Thyroid gland (tissue), 4 donors: Measurements from ENCODE around the gene ZNF490. TPM values are rescaled to one million over a fixed set of nuclear protein-coding genes. Genes with fewer than 3 reads are reported as not detected.
A peak's percentile ranks its signal among the peaks of the same experiment; 100 is the strongest.
"Not testable (repeated sequence)": the region's sequence is repeated elsewhere in the genome, so short reads cannot be mapped to it uniquely, and the experiment has no call there.

Experiments used
- DNase-seq, 2 donors: peaks; one replicate each; pipeline ENCODE4 v3.0.0-alpha.2; 2019
- H3K27ac ChIP-seq, 3 donors: fragments of 200-600 bp; sonication (generic); 1 replicate in 2 of 3; 2 replicates in 1 of 3; pipeline ENCODE4 v1.5.1; 2016 to 2019; ENCODE audit warnings: mild to moderate bottlenecking in 1 of 3, moderate library complexity in 1 of 3
- H3K27me3 ChIP-seq: fragments of 200-600 bp; sonication (generic); one replicate; pipeline ENCODE4 v1.5.1; 2019
- H3K36me3 ChIP-seq, 2 donors: fragments of 200-600 bp; sonication (generic); one replicate each; pipeline ENCODE4 v1.5.1; 2016 to 2019
- H3K4me1 ChIP-seq, 2 donors: fragments of 200-600 bp; sonication (generic); one replicate each; pipeline ENCODE4 v1.5.1; 2017 to 2019
- H3K4me3 ChIP-seq, 3 donors: fragments of 200-600 bp; sonication (generic); replicated peaks in 1 of 3; 1 replicate in 2 of 3; 2 replicates in 1 of 3; pipeline ENCODE4 v1.5.1; 2016; ENCODE audit warnings: mild to moderate bottlenecking in 1 of 3
- H3K9me3 ChIP-seq: fragments of 200-600 bp; sonication (generic); one replicate; pipeline ENCODE4 v1.5.1; 2017
- CTCF ChIP-seq, 6 experiments: fragments of 200-600 bp in 3 of 6; fragments of 450-650 bp in 3 of 6; sonication (generic) in 3 of 6; IDR thresholded peaks; one replicate each; pipeline ENCODE4 v1.5.1; 2016 to 2019; ENCODE audit warnings: antibody characterized with exemption in 6 of 6, mild to moderate bottlenecking in 2 of 6, inconsistent platforms in 1 of 6, moderate library complexity in 1 of 6
- POLR2A ChIP-seq, 2 donors: fragments of 450-650 bp; IDR thresholded peaks; one replicate each; pipeline ENCODE4 v1.6.1; 2017; ENCODE audit warnings: antibody characterized with exemption in 2 of 2, mild to moderate bottlenecking in 2 of 2, moderate library complexity in 1 of 2
- WGBS, 2 donors: methylation state at CpG; one replicate each; pipeline ENCODE4 v1.1.5; 2017; 5-methylcytosine and 5-hydroxymethylcytosine counted together
- intact Hi-C: fragments of 100-400 bp; cut with DNase I; formaldehyde crosslinking; loops from one replicate; pipeline ENCODE4 v1.15.1; 2023
- total RNA-seq, 4 donors: library from RNA; depleted of rRNA; stranded (reverse); fragments of >200 nt; gene quantifications; one replicate each; pipeline ENCODE4 v1.2.3, GENCODE V29; 2016

ZNF490 gene
- total RNA-seq, 4 donors from 2014 or later: 11.3 to 28.9 (median 17.5) TPM

- 96 to 98% methylated on average over 10 of the region's 10 CpGs for WGBS, 2 donors
- TF ChIP-seq CTCF (IDR thresholded peaks at IDR 0.05): no peak
- no peak for TF ChIP-seq POLR2A (IDR thresholded peaks at IDR 0.05)
Measured at GRCh38 chr19:12649941-12650340, 39.3 kb upstream of the ZNF490 start.

GRCh38 chr19:12648088-12648487 lies 37.5 kb upstream of the ZNF490 start:
- peaks cover 14 to 15% of the 10 kb centered on the region in 2 donors for H3K4me1 ChIP-seq
- H3K27ac ChIP-seq: no peak overlapping the region
- DNase-seq: peak; percentile 37 to 42
- intact Hi-C loops: no loop called here
- H3K9me3 ChIP-seq: no peaks in the 10 kb centered on the region
- H3K27me3 ChIP-seq: no peaks in the 10 kb centered on the region
- TF ChIP-seq CTCF (IDR thresholded peaks at IDR 0.05) (peak in 3 of 6 experiments; percentile 33 to 37 (median 35)), POLR2A (IDR thresholded peaks at IDR 0.05) (peak in 1 of 2 donors; percentile 6)
- peak overlapping the region in 1 of 3 donors; percentile 23 for H3K4me3 ChIP-seq
- no peaks in the 10 kb centered on the region for H3K36me3 ChIP-seq
- WGBS, 2 donors: 10% methylated on average over 19 to 21 of the region's 29 CpGs

More at GRCh38 chr19:12649941-12650340, 39.3 kb upstream of the ZNF490 start:
- no peaks in the 10 kb centered on the region for H3K9me3 ChIP-seq
- no peaks in the 10 kb centered on the region for H3K27me3 ChIP-seq
- H3K27ac ChIP-seq: no peak overlapping the region
- H3K4me3 ChIP-seq: no peak overlapping the region
- H3K36me3 ChIP-seq: peaks cover 3 to 6% of the 10 kb centered on the region in 2 donors
- no peak for DNase-seq
- H3K4me1 ChIP-seq: peaks cover 14 to 15% of the 10 kb centered on the region in 2 donors
- intact Hi-C loops: no loop called here

GRCh38 chr19:12647490-12648071 lies 37.0 kb upstream of the ZNF490 start:
- peak; percentile 64 to 71 for DNase-seq
- peak overlapping the region in 1 of 3 donors; percentile 23 for H3K4me3 ChIP-seq
- intact Hi-C loops: no loop called here
- no peaks in the 10 kb centered on the region for H3K36me3 ChIP-seq
- H3K27ac ChIP-seq: no peak overlapping the region
- no peaks in the 10 kb centered on the region for H3K9me3 ChIP-seq
- H3K27me3 ChIP-seq: no peaks in the 10 kb centered on the region
- H3K4me1 ChIP-seq: peaks cover 14 to 15% of the 10 kb centered on the region in 2 donors
- WGBS, 2 donors: 17 to 21% methylated on average over 27 to 31 of the region's 31 CpGs
- no peak for TF ChIP-seq POLR2A (IDR thresholded peaks at IDR 0.05)
- TF ChIP-seq CTCF (IDR thresholded peaks at IDR 0.05): no peak

GRCh38 chr19:12647047-12647446 lies 36.4 kb upstream of the ZNF490 start:
- TF ChIP-seq POLR2A (IDR thresholded peaks at IDR 0.05) (no peak), CTCF (IDR thresholded peaks at IDR 0.05) (no peak)
- peak in 1 of 2 donors; percentile 13 for DNase-seq
- H3K4me1 ChIP-seq: peaks cover 14 to 15% of the 10 kb centered on the region in 2 donors
- H3K27me3 ChIP-seq: no peaks in the 10 kb centered on the region
- H3K27ac ChIP-seq: no peak overlapping the region
- intact Hi-C loops: no loop called here
- H3K36me3 ChIP-seq: no peaks in the 10 kb centered on the region
- 65 to 68% methylated on average over 8 of the region's 8 CpGs for WGBS, 2 donors
- H3K9me3 ChIP-seq: no peaks in the 10 kb centered on the region
- H3K4me3 ChIP-seq: peak overlapping the region in 1 of 3 donors; percentile 23

- Histone ChIP-seq H3K4me1 (peaks cover 14 to 15% of the 10 kb centered on the region in 2 donors), H3K27me3 (no peaks in the 10 kb centered on the region), H3K36me3 (no peaks in the 10 kb centered on the region), H3K9me3 (no peaks in the 10 kb centered on the region), H3K4me3 (no peak overlapping the region), H3K27ac (no peak overlapping the region)
- 85 to 96% methylated on average over 10 of the region's 10 CpGs for WGBS, 2 donors
- intact Hi-C loops: no loop called here
- TF ChIP-seq POLR2A (IDR thresholded peaks at IDR 0.05): no peak
- TF ChIP-seq CTCF (IDR thresholded peaks at IDR 0.05): no peak
- DNase-seq: no peak
Measured at GRCh38 chr19:12646551-12646950, 35.9 kb upstream of the ZNF490 start.

GRCh38 chr19:12643716-12644115 lies 33.1 kb upstream of the ZNF490 start:
- H3K27me3 ChIP-seq, H3K9me3 ChIP-seq, H3K36me3 ChIP-seq, DNase-seq, H3K27ac ChIP-seq, intact Hi-C loops, H3K4me3 ChIP-seq: not testable (repeated sequence)
- WGBS, 2 donors: 91 to 96% methylated on average over 14 of the region's 14 CpGs
- H3K4me1 ChIP-seq: peaks cover 18 to 19% of the 10 kb centered on the region in 2 donors
